GM21447 (cell line): ENCODE measurements around the gene DEFB108B.
"Not testable (repeated sequence)": the region's sequence is repeated elsewhere in the genome, so short reads cannot be mapped to it uniquely, and the experiment has no call there.

Source experiments
- ATAC-seq: cut with Tn5 transposase; IDR thresholded peaks from one replicate; pipeline ENCODE4 v1.9.1; 2021; ENCODE audit not compliant: unreplicated experiment

Gene DEFB108B

GRCh38 chr11:71813481-71814355, 19.3 kb upstream of the DEFB108B start:
- not testable (repeated sequence) for ATAC-seq

- ATAC-seq = not testable (repeated sequence)
Measured at GRCh38 chr11:71821539-71821938, 11.5 kb upstream of the DEFB108B start.

- not testable (repeated sequence) for ATAC-seq
Measured at GRCh38 chr11:71829247-71829646, 3.8 kb upstream of the DEFB108B start.

GRCh38 chr11:71829686-71830085, 3.3 kb upstream of the DEFB108B start:
- not testable (repeated sequence) for ATAC-seq

GRCh38 chr11:71842720-71843119, 9.7 kb downstream of the DEFB108B start:
- ATAC-seq = not testable (repeated sequence)

- not testable (repeated sequence) for ATAC-seq
Measured at GRCh38 chr11:71843355-71843754, 10.4 kb downstream of the DEFB108B start.

GRCh38 chr11:71843858-71844257, 10.9 kb downstream of the DEFB108B start:
- ATAC-seq = no peak

- ATAC-seq = not testable (repeated sequence)
Measured at GRCh38 chr11:71853895-71854294, 20.9 kb downstream of the DEFB108B start.

GRCh38 chr11:71855880-71856279, 22.9 kb downstream of the DEFB108B start:
- not testable (repeated sequence) for ATAC-seq

- not testable (repeated sequence) for ATAC-seq
Measured at GRCh38 chr11:71860835-71861234, 27.8 kb downstream of the DEFB108B start.

- not testable (repeated sequence) for ATAC-seq
Measured at GRCh38 chr11:71863978-71864627, 31.1 kb downstream of the DEFB108B start.

- not testable (repeated sequence) for ATAC-seq
Measured at GRCh38 chr11:71867209-71867608, 34.2 kb downstream of the DEFB108B start.

GRCh38 chr11:71869931-71870330, 36.9 kb downstream of the DEFB108B start:
- ATAC-seq = not testable (repeated sequence)

- ATAC-seq = not testable (repeated sequence)
Measured at GRCh38 chr11:71870661-71871060, 37.7 kb downstream of the DEFB108B start.

- not testable (repeated sequence) for ATAC-seq
Measured at GRCh38 chr11:71876262-71876661, 43.3 kb downstream of the DEFB108B start.

GRCh38 chr11:71878059-71878458, 45.1 kb downstream of the DEFB108B start, which contains the start of gene DEFB131B:
Gene DEFB131B, plus strand, starts transcription at chr11:71878453. Its CDS starts 0 bp downstream, at chr11:71878453.
- not testable (repeated sequence) for ATAC-seq

- ATAC-seq = not testable (repeated sequence)
Measured at GRCh38 chr11:71885806-71886205, 52.8 kb downstream of the DEFB108B start.
